HG03565 (cell line): Measurements from ENCODE around the gene TTC23L.

Experiments used
- ATAC-seq: cut with Tn5 transposase; IDR thresholded peaks from one replicate; pipeline ENCODE4 v1.9.1; 2021; ENCODE audit warnings: mild to moderate bottlenecking, moderate library complexity; ENCODE audit not compliant: unreplicated experiment

Gene TTC23L

DNA sequence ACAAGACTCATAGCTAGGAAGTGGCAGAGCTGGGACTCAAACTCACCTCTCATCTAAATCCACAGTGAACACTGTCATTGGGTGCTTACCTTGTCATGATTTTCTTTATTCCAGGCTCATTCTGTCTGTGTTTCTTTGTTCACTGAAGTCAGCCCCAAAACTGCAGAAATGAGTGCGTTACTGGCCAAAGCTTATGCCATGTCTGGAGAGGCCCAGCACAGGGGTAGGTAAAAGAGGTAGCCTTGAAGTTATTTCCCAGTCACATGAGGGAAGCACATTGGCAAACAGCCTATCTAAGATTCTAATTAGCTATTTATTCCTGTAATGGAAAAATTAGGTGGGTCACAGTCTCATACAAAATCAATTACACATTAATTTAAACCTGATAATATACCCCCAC, 29.8 kb downstream of the TTC23L start:
- ATAC-seq = no peak

DNA sequence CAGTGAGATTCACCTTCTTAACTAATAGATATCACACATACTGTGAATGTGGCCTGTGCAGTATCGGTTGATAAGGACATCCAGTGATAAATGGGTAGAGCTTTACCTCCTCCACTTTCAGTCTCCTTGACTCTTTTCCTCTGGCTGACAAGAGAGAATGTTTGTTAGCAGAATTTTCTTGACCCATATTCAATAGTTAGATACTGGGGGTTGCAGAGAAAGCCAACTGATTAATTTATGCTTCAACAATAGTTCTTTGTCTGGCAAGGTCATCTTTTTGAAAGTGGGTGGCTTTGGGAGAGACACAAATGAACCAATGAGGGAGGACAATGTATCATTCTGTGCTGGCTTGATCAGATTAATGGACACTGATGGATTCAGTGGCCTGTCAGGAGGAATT, 30.3 kb downstream of the TTC23L start:
- no peak for ATAC-seq

DNA sequence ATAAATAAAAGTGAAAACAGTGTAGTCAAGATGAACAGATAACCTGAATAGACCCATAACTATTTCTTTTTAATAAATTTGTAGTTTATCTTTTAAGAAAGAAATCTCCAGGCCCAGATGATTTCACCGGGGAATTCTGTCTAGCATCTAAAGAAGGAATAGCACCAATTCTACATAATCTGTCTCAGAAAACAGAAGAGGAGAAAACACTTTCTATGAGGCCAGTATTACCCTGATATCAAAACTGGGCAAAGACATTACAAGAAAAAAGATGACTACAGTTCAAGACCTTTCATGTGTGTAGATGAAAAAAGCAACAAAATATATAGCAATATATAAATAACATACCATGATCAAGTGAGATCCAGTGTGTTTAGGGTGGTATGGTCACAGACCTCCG, 31.4 kb downstream of the TTC23L start:
- no peak for ATAC-seq

DNA sequence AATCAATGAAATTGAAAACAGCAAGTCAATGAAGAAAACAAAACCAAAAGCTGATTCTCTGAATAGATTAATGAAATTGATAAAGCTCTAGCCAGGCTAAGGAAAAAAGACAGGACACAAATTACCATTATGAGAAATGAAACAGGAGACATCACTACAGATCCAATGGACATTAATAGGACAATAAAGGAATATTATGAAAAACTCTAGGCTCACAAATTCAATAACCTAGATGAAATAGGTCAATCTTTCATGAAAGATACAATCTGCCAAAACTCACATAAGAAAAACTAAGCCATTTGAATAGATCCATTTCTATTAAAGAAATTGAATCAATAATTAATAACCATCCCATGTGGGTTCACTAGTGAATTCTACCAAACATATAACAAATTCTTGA, 37.3 kb downstream of the TTC23L start:
- no peak for ATAC-seq

DNA sequence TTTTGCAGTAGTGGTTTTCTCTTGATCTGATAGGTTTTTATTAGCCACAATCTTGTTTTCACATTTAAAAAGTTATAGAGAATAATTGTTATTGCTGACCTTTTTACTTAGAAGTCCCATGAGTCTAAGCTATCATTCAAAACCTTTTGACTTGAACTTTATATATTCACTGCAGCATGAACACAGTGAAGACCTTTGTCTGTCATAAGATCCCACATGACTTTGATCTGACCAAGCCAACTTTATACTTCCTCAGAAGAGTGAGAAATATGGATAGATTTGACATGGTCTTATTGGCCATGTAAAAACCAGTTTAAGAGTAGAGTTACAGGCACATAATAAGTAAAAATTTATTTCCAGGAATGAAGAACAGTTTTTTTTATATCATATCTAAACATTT, 42.3 kb downstream of the TTC23L start:
- no peak for ATAC-seq

DNA sequence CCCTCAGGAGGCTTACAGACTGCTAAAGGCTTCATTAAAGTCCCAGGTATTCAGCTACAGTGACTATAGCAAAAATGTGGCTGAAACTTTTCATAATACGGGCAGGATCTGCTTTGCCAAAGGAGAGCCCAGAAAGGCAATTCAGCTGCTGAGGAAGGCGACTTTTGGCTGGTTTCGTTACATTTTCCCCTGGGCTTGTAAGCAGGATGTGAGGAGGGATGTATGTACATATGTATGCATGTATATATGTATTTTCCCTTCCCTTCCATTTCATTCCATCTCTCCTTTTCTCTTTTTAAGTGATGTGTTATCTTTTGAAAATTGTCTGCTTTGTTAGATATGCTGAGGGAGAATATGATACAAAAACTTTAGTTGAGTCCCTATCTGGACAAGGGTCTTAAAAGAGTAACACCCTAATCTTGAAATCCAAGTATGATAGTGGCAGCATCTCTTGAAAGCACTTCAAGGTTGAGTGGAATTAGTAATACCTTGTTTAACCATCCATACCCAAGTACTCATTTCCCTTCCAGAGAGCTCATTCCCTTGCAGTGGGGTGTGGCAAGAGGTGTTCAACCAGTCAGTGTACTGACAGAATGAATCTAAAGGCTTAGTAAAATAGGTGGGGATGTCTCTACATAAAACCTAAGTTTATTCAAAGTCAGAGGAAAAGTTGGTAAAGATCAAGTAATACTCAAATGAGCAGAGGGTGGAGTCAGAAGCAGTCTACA, 47.6 kb downstream of the TTC23L start:
- ATAC-seq = no peak

DNA sequence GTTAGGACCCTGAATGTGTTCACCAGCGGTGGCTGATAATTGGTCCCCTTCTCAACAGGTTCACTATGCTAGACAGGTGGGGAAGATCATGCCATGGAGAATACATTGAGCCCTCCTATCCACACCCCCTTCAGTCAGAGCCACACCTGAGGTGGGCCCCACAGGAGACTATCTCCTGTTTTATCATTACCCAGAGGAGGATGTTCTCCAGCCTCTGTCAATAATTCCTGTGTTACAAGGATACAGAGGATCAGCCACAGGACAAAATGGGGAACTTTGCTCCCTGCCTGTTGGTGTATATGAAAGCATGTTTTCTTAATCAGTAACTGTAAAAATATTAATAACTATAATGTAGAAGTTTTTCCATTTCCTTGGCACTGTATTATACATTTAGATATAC, 50.4 kb downstream of the TTC23L start:
- no peak for ATAC-seq

DNA sequence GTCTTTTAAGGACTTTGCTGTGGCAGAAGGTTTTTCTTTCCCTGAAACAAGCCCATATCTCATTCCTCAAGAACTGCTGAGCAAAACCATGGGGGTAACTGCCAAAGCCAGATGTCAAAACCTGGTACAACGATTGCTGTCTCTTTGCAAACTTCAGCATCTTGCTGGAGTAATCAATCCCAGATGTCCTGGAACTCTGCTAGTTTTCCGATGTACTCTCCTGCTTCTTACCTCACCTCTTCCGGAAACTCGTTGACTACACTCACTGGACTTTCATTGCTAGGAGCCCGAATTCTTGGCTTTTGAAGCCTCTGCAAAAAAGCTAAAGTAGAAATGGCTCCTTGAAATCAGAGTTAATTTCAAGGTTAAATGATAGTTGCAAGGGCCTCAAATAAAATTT, 53.0 kb downstream of the TTC23L start:
- ATAC-seq = no peak

DNA sequence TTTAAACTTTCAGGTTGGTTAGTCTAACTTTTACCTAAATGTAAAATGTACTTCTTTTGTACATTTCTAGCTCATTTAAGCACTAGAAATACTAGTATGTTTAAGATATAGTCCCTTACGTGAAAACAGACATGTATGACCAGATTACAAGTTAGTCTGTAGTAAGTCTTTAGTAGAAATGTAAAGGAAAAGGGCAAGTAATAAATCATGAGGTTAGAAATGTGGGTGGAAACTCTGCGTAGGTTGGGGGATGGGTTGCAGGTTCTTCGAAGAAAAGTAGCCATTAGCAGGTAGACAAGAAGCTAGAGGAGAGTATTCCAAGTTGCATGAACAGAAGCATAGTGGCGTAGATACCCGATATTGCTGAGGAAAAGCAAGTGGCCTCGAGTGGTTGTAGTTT, 53.5 kb downstream of the TTC23L start:
- no peak for ATAC-seq

DNA sequence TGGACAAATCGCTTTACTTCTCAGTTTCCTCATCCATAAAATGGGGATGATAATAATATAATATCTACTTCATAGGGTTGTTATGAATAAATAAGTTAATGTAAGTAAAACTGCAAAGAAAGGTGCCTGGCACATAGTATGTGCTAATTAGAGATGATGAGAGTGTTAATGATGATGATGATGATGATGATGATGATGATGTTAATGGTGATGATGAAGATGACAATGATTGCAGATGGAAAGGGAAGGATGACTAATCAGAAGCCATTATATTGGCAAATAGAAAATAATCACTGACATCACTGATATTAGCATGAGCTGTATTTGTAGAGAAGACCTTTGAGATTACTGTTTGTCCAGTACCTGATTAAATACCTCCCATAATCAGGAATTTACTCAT, 55.8 kb downstream of the TTC23L start:
- no peak for ATAC-seq

DNA sequence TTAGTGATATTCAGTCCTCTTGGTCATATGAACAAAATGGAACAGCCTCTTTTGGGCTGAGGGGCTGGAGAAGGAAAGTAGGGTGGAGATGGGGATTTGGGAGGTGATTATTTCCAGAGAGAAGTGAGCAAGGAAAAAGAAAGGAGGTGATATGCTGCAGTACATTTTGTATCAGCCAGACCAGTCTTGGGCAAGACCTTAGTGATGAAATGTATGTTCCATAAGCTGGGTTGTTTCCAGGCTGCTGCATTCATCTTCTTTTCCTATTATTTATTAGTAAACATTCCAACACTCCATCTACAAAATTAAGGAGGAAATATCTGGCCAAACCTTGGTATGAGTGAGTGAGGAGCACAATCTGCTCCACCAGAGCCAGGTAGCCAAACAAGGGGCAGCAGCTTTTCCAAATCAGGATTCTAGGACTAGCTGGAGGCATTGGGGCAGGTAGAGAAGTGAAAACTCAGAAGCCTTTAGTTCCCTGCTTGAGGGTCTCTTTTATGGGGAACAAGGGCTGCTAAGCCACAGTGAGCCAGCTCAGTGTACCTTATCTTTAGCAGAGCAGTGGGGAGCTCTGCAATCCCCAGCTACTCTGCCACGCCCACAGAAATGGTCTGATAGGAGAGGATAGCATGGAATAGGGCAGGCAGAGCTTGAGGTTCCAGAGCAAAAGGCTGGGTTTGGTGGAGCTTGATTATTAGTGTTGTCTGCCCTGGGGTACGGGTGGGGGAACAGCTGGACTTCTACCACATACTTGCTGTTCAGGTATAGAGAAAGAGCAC, 56.9 kb downstream of the TTC23L start:
- no peak for ATAC-seq

DNA sequence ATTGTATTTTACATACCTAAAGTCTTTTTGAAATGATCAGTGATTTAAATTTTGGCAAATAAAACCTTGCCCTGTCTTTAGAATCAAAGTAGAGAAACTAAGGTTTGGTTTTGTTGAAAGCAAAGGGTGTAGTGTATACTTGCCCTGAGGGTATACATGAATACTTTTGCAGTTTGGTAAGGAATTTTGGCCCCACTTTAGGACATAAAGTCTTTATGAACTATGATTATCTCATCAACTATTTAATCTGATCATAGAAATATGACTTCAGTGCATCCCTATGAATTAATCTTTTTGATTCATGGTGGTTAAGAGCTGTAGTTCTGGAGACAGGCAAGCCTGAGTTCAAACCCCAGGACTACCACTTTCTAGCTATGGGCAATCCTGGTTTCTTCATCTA, 58.7 kb downstream of the TTC23L start:
- ATAC-seq = no peak

DNA sequence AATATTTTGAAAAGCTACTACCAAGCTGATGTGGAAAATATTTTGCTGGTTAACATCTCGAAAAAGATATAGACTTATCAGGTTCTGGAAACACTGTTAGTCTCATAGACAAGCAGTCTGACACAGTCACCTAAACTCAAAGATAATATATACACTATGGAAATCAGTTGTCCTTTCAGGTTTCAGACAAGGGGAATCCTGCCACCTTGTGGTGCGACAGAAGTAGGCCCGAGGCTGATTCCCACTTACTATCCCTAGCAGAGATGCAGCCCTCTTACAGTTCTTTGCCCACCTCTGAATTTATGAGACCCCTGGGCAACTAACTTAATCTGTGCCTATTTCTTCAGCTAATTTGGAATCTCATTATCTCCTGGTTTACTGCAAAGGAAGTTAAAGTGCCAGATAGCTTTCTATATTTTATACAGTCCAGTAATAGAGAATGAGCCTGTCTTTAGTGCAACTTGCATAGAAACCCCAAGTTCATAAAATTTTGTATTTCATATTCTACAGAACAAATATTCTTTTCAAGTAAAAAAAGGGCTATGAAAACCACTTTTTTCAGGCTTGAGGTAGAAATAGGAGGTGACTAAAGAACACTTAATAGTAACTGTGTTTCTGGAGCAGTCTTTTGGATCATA, 59.4 kb downstream of the TTC23L start:
- peak; percentile 78 for ATAC-seq

DNA sequence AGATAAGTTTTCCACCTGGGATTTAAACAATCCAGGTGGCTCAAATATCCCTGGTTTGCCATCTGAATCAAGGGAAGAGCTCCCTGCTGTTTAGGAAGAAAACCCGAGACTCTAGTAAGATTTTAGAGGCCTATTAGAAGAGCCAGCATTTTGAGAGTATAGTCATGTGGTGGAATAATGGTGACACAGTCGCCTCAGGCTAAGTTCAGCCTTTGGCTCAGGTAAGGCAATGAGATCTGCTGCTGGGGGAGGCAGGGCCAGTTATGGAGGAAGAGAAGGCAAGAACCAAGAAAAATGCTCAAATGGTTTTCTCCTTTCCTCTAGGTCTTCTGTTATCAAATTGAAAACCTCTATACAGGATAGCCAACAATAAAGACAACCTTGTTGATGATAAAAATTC, 60.1 kb downstream of the TTC23L start:
- ATAC-seq = no peak

DNA sequence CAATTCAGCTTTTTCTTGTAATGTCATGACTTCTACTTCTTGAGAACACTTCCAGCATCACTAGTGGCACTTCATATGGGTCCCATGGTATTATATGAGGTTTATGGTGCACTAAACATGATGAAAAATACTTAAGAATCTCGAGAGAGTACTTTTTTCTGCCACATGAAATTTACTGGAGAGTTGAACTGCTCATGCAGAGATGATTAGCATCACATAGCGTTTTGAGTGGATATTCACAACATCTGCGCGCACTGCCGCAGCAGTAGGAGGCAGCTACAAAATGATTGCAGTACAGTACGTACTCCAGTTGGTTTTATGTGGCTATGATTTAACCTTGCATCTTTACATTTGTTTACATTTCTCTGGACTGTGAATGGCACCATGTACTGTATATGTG, 61.7 kb downstream of the TTC23L start:
- ATAC-seq = no peak

DNA sequence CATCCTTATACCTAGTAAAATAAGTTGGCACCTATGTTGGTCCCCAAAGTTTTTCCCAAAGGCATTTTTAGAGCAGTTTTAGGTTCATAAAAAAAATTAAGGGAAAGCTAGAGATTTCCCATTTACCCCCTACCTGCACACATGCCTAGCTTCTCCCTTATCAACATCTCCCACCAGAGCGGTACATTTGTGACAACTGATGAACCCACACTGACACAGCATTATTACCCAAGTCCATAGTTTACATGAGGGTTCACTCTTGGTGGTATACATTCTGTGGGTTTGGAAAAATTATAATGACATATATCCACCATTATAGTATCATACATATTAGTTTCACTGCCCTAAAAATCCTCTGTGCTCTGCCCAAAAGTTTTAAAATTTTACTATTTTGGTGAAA, 64.3 kb downstream of the TTC23L start:
- ATAC-seq = no peak

DNA sequence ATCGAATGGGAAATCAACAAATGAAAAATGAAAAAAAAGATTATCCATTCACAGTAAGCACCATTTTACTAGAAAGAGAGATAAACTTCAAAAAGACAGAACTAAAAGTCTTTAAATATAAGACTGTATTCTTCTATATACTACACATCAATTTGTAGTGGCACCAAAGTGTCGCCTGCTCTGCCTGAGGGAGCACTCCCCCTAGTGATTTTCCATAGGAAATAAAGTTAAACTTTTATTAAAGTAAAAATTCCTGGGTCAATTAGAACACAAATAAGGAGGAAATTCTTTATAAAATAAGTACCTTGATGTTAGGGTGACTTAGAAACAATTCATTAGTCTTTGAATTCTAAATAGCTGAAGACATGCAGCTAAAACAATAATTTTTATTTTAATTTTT, 66.6 kb downstream of the TTC23L start:
- ATAC-seq = no peak

DNA sequence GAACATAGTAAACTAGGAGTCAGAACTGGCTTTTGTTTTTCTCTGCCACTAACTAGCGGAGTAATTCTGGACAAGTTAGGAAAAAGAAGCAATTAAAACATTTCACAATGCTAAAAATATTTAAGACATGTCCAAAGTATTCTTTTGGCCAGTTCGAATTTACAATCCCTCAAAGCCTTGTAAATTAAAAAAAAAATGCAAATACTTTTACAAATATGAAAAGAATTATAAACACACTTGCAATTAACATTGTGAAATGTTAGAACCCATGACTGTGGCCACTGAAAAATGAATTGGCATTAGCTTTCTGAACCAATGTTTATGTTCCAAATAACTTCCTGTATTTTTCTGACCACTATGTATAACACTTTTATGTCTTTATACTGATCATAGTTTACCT, 74.1 kb downstream of the TTC23L start:
- no peak for ATAC-seq

DNA sequence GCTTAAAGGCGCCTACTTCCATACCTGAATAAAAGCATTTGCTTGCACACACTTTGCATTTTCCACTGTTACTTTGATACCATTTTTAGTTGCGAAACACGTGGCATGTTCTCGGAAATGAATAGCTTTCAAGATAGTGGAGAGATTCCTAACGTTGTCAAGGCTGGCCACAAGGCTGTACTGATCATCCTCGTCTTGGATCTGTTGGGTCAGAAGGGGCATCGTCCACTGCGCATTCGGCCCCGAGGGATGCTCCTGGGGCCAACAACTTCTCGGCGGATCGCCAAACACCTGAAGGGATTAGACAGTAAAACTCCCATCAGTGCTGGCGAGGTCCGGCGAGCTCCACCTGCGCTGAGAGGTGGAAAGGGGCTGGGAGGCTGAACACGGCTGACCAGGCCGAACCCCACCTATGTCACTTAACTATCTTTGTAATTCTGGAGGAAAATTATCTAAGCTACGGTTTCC, 75.7 kb downstream of the TTC23L start:
- ATAC-seq = peak; percentile 1

DNA sequence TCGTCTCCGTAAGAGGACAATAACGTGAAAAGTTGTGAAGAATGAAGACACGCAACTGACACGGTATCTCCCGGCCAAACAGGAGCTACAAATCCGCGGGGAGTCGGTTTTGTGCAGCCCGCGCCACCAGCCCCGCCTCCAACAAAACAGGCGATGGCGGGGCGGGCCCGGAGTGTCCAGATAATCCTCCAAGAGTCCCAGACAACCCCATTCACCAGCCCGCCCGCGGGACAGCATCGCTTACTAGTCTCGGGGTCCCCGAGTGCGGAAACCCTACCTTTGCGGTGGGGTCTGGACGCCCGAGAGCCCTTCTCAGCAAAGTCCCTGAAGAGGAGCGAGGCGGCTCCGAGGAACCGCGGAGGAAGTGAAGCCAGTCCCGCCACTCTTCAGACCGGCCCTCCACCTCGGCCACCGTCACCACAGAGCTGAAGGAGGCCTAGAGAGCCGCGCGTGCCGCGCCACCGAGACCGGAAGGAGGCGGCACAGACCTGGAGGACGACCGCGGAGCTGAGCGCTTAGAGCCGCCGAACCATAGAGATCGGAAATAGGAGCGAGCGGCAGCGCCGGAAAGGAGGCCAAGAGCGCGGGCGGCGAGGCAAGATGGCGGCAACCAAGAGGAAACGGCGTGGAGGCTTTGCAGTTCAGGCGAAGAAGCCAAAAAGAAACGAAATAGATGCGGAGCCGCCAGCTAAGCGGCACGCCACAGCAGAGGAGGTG, 76.3 kb downstream of the TTC23L start, which contains the start of the genes BRIX1 and RAD1:
Gene BRIX1 (plus strand): TSS at position 573 of the 717 bp plus-strand sequence. CDS start 28 bp downstream, at position 601.
Gene RAD1 (minus strand): TSS at position 366 of the 717 bp plus-strand sequence. CDS start 612 bp downstream, outside the sequence.
- ATAC-seq = peak; percentile 97

DNA sequence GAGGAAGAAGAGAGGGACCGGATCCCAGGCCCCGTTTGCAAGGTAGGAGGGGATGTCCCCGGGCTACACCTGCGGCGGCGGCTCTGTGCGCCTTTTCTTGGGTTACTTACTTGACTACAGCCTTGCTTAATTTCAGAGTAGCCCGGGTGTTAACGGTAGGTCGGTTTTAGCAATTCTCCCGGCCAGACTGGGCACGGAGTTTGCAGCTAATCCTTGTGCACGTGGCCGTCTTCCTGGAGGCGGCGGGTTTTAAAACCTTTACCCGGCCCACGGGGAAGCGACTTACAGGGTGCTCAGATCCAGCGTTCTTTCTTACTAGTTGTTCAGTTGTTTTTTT, 76.9 kb downstream of the TTC23L start:
- peak; percentile 5 for ATAC-seq
